Raji (cell line): ENCODE data around the gene LRIT2.
A peak's percentile ranks its signal among the peaks of the same experiment; 100 is the strongest.

Source experiments
- POLR2A ChIP-seq: IDR thresholded peaks from 2 replicates; pipeline ENCODE4 v1.6.1; 2011; ENCODE audit warnings: low read depth, low read length, control low read depth; ENCODE audit not compliant: insufficient read depth

The LRIT2 gene

DNA sequence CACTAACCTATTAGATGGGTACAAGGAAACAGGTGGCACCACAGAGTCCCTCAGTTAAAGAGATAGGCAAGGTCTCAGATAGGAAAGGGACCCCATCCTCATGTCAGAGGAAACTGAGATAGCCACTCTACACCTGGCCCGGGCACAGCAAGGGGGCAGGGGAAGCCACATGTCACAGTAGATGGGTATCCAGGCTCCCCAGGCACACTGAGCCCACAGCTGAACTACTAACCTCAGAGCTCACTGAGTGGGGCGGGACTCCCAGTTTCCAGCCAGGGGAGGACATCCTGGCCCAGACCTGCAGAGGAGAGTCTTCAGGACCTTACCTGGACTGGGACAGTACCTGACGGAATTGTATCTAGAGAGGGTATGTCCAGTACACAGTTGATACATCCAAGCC, 34.7 kb downstream of the LRIT2 start:
- TF ChIP-seq POLR2A = no peak

DNA sequence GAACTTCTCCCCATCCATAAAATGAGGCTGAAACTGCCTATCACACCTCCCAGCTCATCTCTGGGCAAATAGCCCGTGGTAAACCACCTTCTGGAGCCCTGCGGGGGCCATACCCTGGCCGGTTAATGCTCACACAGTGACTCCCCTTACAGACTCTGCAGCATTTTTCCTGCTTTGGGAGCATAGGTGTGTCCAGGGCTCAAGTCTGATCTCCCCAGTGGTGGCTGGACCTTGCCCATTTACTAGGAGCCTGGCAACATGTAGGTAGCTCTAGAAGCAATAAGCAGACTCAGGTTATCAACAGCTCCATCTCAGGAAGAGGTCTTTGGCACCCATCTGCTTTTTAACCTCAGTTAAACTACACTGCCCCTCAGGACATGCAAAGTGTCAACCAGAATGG, 36.5 kb downstream of the LRIT2 start:
- TF ChIP-seq POLR2A = no peak

DNA sequence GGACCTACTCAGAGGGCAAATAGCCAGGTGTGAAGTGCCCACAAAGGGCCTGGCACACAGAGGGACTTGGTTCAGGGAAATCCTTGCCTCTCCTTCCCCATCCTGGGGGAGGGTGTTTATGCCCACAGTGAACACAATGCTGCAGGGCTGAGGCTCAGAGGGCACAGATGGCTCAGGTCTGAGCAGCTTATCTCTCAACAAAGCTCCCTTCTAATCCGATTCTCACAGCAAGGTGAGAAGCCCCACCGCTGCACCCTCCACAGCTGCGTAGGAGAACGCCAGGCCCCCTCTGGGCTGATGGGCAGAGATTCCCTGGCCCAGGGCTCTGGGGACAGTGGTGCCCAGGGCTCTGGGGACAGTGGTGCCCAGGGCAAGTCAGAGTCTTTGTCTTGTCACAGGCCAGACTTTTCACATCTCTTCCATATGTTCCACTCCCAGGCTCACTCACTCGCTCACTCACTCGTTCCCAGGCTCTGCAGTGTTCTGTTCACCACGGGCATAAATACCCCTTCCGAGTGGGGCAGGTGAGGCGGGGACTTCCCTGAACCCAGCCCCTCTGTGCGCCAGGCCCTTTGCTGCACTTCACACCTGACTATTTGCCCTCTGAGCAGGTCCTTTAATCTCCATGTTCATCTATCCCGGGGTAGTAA, 39.7 kb downstream of the LRIT2 start:
- TF ChIP-seq POLR2A = no peak

DNA sequence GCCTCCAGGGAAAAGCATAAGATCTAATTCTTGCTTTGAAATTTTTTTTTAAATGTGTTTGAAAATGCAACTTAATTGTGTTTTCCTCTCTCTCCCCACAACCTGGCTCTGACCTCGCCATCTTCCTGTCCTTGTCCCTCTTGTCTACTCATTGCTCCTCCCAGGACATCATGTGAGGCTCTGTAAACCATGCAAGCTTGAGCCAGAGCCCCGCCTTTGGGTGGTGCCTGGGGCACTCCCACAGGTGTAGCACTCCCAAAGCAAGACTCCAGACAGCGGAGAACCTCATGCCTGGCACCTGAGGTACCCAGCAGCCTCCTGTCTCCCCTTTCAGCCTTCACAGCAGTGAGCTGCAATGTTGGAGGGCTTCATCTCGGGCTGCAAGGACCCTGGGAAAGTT, 40.8 kb downstream of the LRIT2 start:
- no peak for TF ChIP-seq POLR2A

DNA sequence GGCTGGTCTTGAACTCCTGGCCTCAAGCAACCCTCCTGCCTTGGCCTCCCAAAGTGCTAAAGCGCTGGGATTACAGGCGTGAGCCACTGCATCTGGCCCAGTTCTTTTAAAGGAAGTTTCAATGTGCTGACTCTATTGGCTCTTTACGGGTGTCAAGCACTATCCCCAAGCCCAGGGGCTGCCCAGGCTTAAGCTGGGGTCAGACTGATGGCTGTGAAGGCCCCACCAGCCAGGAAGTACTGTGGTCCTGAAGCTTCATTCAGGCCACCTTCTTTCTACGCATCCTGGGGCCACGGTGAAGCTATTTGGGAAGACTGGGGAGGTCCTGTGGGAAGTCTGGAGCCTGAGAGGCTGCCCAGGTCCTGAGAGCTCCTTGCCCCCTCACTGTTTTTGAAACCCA, 43.7 kb downstream of the LRIT2 start:
- no peak for TF ChIP-seq POLR2A

DNA sequence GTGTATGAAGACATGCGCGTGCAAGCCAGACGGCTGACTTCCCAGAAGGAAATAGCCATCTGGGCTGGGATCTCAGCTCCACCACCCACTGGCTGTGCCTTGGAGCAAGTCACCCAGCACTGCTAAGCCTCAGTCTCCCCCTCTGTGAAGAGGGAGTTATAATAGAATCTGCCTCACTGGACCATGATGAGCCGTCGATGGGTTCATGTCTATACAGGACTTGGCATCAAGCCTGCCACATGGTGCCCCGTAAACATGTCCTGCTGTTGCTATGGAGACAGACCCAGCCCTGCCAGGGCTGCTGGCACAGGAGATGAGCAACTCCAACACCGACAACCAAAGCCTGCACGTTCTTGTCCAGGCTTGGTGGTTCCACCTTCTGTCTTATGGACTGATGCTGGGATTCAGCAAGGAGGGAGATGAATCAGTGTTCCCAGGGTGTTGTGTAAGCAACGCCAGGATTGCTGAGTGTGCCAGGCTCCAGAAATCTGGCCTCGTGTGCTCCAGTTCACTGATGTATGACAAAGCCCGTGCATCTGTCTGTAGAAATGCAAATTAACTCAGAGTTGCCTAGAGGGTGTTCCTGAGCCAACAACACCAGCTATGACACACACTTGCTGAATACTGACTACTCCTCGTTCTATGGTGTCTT, 46.2 kb downstream of the LRIT2 start:
- TF ChIP-seq POLR2A = 0 out of 2 replicates have a peak, but pooled peaks have one; percentile 31

DNA sequence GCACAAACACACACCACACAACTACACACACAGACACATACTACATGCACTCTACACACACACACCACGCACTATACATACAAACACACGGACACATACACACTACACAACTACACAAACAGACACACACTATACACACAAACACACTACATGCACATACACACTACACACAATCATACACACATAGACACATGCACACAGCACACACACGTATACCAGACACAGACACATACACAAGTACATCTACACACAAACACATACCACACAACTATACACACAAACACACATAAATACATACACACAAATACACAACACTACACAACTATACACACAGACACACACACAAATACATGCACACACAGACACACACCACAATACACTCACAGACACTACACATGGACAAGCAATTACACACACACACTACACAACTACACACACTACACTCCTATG, 47.2 kb downstream of the LRIT2 start:
- no peak for TF ChIP-seq POLR2A

DNA sequence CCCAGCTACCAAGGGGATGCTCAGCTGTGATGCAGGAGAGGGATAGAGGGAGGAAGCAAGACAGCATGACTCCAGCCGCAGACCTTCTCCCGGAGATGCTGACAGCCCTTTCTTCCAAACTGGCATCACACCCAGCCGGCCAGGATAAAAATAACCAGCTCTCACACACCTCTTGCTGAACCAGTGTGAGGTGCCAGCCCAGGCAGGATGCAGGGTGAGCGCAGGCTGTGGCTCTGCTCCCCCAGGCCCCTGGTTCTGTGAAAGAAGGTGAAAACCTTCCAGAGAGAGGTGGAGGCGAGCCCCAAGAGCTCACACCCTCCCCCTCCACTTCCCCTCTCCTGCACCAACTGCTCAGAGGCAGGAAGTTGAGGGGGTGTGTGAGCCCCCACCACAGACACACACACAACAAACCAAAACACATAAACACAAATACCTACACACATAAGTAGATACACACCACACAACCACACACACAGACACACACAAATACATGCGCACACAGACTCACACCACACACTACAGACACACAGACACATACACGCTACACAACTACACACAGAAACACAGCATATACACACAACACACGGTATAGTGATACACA, 47.7 kb downstream of the LRIT2 start:
- TF ChIP-seq POLR2A = no peak

DNA sequence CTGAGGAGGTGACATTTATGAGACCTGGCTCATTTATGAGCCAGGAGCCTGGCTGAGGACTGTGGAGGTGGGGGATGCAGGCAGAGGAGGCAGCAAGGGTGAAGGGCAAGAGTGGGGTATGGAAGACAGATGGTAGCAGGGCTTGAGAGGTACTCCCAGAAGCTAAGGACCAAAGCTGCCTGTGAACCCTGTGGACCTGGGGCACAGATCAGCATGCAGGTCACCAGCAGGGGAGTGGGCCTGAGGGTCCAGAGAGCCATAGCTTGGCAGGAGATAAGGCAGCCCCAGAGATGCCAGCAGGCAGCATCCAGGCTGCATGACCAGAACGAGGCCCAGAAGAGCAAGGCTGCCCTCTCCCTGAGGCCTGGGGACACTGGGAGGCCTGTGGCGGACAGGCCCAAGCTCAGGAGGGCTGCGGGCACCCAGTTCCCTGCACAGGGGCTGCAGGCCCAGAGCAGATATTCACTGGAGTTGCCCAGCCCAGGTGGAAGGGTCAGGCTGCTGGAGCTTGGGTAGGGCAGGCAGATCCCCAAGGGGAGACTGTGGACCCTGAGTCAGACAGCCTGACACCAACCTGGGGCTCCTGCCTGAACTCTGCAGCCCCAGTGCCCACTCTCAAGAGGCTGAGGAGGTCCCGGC, 48.4 kb downstream of the LRIT2 start:
- TF ChIP-seq POLR2A = no peak

DNA sequence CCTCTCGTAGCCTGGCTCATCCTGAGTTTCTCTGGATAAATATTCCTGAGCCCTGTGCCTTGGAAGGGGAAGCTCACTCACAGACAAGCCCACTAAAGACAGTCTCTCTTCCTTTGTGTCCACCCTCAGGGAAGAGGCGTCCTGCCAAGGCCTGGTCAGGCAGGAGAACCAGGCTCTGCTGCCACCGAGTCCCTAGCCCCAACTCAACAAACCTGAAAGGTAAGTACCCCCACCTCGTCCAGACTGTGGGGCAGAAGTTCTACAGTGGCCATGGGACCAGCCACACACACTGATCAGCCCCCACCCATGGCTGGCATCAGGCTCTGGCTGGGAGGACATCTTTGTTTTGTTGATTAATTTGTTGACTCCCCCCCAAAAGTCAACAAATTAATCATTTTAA, 49.0 kb downstream of the LRIT2 start:
- TF ChIP-seq POLR2A = no peak

DNA sequence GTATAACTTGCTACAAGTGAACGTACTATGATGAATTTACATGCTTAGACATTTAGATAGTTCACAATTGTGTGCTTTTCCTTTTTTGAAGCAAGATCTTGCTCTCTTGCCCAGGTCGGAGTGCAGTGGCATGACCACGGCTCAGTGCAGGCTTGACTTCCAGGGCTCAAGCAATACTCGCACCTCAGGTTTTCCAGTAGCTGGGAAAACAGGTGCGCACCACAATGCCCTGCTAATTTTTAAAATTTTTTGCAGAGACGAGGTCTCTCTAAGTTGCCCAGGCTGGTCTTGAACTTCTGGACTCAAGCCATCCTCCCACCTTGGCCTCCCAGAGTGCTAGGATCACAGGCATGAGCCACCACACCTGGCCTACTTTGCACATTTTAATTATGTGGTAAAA, 49.9 kb downstream of the LRIT2 start:
- TF ChIP-seq POLR2A = no peak

DNA sequence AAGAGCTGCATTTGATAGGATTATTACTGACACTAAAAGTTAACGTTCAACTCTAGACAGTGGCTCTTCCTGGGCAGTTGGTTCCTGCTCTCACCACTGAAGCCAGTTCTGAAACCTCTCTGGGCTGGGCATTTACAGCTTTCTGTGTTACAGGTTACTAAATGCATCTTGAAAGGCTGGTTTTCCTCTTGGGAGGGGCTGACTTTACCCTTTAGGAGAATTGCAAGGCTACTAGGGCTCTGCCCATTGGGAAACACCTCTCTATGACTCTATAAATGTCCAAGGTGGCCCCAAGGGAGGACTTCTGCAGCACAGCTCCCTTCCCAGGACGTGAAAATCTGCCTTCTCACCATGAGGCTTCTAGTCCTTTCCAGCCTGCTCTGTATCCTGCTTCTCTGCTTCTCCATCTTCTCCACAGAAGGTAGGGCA, 51.8 kb downstream of the LRIT2 start, which contains the start of gene GPR15LG:
Gene GPR15LG, plus strand, starts transcription at position 301 of the 429 bp plus-strand sequence. Its CDS starts 51 bp downstream, at position 352.
- TF ChIP-seq POLR2A = no peak

DNA sequence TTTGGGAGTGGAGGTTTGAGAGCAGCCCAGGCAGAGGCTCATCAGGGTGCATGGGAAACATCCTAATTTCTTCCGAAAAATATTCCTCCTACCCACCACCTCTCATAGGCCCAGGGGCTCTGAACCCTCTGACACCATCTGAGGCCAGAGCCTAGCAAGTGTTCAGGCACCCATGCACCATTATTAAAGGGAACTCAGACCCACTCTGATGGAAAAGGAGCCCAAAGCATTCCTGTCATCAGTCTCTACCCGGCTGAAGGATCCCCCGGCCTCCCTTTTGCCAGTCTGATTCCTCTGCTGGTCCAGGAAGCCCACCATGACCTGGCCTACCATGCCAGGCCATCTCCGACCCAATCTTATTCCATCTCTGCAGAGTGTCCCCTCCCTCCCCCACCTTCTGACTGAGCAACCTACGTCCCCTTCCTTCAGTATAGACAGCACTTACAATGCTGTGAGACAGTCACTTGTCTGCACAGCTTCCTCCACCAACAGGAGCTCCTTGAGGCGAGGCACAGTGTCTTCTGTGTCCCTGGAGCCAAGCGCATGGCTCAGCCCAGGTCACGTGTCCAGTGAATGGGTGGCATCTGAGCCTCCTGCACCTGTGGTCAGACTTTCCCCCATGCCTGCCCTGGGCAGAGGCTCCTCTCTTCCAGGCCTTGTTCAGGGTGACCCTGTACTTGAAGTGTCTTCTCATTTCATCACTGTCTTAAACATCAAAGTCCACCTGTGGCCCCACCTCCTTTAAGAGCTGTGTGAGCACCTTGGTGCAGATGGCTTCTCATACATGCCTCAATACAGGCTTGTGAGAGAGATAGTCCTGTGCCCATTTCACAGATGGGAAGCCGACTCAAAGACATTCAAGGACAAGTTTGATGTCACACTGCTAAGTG, 52.6 kb downstream of the LRIT2 start:
- TF ChIP-seq POLR2A = no peak
